Endothelial cell of umbilical vein (primary cell): ENCODE results near the gene POGLUT3. TPM values are rescaled to one million over a fixed set of nuclear protein-coding genes. Genes with fewer than 3 reads are reported as not detected.

Experiments used
- BruUV-seq: library from RNA; stranded (reverse); fragments of 400-500 nt; replicated peaks from 2 replicates; lab custom pipeline; 2021; lab: Mats Ljungman, UMichigan
- CTCF ChIA-PET: fragments of 300-600, 350-600 bp; sonication (Branson Sonifier 250); formaldehyde crosslinking; loops from one replicate; lab custom pipeline; 2021; ENCODE audit warnings: antibody characterized with exemption, inconsistent platforms; lab: Charles Lee
- POLR2A ChIA-PET: fragments of 300-600, 350-600 bp; sonication (Branson Sonifier 250); formaldehyde crosslinking; loops from one replicate; lab custom pipeline; 2021; ENCODE audit warnings: antibody characterized with exemption, inconsistent platforms; lab: Charles Lee
- DNase-seq: peaks from one replicate; pipeline ENCODE4 v3.0.0-alpha.2; 2011; ENCODE audit warnings: low read depth, low spot score
- FAIRE-seq: peaks from 2 replicates; lab custom pipeline; 2011; peaks lifted over from hg19 to GRCh38; lab: Jason Lieb, UNC
- H2AFZ ChIP-seq: 2 replicates; pipeline ENCODE4 v1.6.0; 2012; ENCODE audit warnings: low read depth, low read length, control low read depth, inconsistent platforms
- H3K27ac ChIP-seq: 2 replicates; pipeline ENCODE4 v1.5.1; 2011; ENCODE audit warnings: low read depth, mild to moderate bottlenecking, control low read depth, low read length, moderate library complexity; ENCODE audit not compliant: insufficient read depth
- H3K27me3 ChIP-seq, 2 experiments: 2 replicates each; pipeline versions ENCODE4 v1.6.0 to v1.6.1; 2011; ENCODE audit warnings: low read length in 2 of 2, mixed read lengths in 1 of 2; ENCODE audit not compliant: control insufficient read depth in 2 of 2, insufficient read depth in 2 of 2
- H3K36me3 ChIP-seq, 2 experiments: 2 replicates in 1 of 2; 3 replicates in 1 of 2; pipeline ENCODE4 v1.5.1; 2011; ENCODE audit warnings: low read length in 2 of 2, mild to moderate bottlenecking in 1 of 2, moderate library complexity in 1 of 2; ENCODE audit not compliant: control insufficient read depth in 2 of 2, insufficient read depth in 2 of 2; ENCODE audit errors: extremely low read depth in 1 of 2
- H3K4me1 ChIP-seq: 3 replicates; pipeline ENCODE4 v1.5.1; 2011; ENCODE audit warnings: mild to moderate bottlenecking, low read length; ENCODE audit not compliant: control insufficient read depth, insufficient read depth; ENCODE audit errors: extremely low read depth
- H3K4me2 ChIP-seq: 2 replicates; pipeline ENCODE4 v1.6.1; 2011; ENCODE audit warnings: low read length, control low read depth, mixed read lengths; ENCODE audit not compliant: insufficient read depth
- H3K4me3 ChIP-seq, 3 experiments: fragments of 200-600 bp in 1 of 3; sonication (generic), shearing (Covaris generic) in 1 of 3; replicated peaks in 1 of 3; 2 replicates each; pipeline ENCODE4 v1.5.1; 2011 to 2016; ENCODE audit warnings: control low read depth in 3 of 3, low read length in 3 of 3, mild to moderate bottlenecking in 2 of 3, inconsistent platforms in 1 of 3, low read depth in 1 of 3, moderate library complexity in 1 of 3; ENCODE audit not compliant: insufficient read depth in 1 of 3
- H3K79me2 ChIP-seq: 2 replicates; pipeline ENCODE4 v1.6.0; 2012; ENCODE audit warnings: low read length, inconsistent platforms; ENCODE audit not compliant: control insufficient read depth, insufficient read depth
- H3K9ac ChIP-seq: replicated peaks from 2 replicates; pipeline ENCODE3; 2011; ENCODE audit warnings: low read length, control low read depth; ENCODE audit not compliant: insufficient read depth; ENCODE audit errors: extremely low read depth
- H3K9me1 ChIP-seq: replicated peaks from 3 replicates; pipeline ENCODE4 v1.6.0; 2011; ENCODE audit warnings: mild to moderate bottlenecking, low read length; ENCODE audit not compliant: control insufficient read depth, insufficient read depth; ENCODE audit errors: extremely low read depth
- H3K9me3 ChIP-seq: replicated peaks from 2 replicates; pipeline ENCODE4 v1.5.1; 2012; ENCODE audit warnings: low read length, inconsistent platforms; ENCODE audit not compliant: control insufficient read depth, insufficient read depth
- H4K20me1 ChIP-seq: replicated peaks from 2 replicates; pipeline ENCODE3; 2011; ENCODE audit warnings: mild to moderate bottlenecking, low read length; ENCODE audit not compliant: control insufficient read depth, insufficient read depth; ENCODE audit errors: extremely low read depth
- EZH2 ChIP-seq: IDR thresholded peaks from 2 replicates; pipeline ENCODE4 v1.6.1; 2012; ENCODE audit warnings: borderline replicate concordance, low read depth, mild to moderate bottlenecking, moderate library complexity, low read length, inconsistent platforms; ENCODE audit not compliant: severe bottlenecking
- FOS ChIP-seq: IDR thresholded peaks from 2 replicates; pipeline ENCODE4 v1.6.1; 2011; ENCODE audit warnings: mild to moderate bottlenecking, low read length, moderate library complexity, borderline replicate concordance; ENCODE audit not compliant: insufficient read depth
- GATA2 ChIP-seq: IDR thresholded peaks from 2 replicates; pipeline ENCODE4 v1.7.0; 2011; ENCODE audit warnings: low read depth, mild to moderate bottlenecking, moderate library complexity, mixed read lengths, low read length; ENCODE audit not compliant: insufficient read length, insufficient read depth
- JUN ChIP-seq: IDR thresholded peaks from 2 replicates; pipeline ENCODE4 v1.6.1; 2011; ENCODE audit warnings: borderline replicate concordance, low read depth; ENCODE audit not compliant: insufficient read length, insufficient read depth
- MYC ChIP-seq: IDR thresholded peaks from one replicate; pipeline ENCODE4 v1.6.1; 2011; ENCODE audit warnings: mild to moderate bottlenecking, low read depth, low read length
- POLR2A ChIP-seq: IDR thresholded peaks from 2 replicates; pipeline ENCODE4 v1.6.1; 2012; ENCODE audit warnings: low read depth, mild to moderate bottlenecking, control low read depth, low read length
- POLR2AphosphoS5 ChIP-seq: IDR thresholded peaks from 2 replicates; pipeline ENCODE4 v1.6.1; 2012; ENCODE audit warnings: low read depth, mild to moderate bottlenecking, control low read depth, low read length, moderate library complexity; ENCODE audit not compliant: insufficient read depth
- dilution Hi-C: fragments of 300-500 bp; cut with MboI; formaldehyde crosslinking; loops from one replicate; pipeline ENCODE4 v1.15.0; 2019; ENCODE audit warnings: low sequenced_read_pairs; ENCODE audit not compliant: extremely low pct_ligation_motif_present
- intact Hi-C: fragments of 100-400 bp; cut with micrococcal nuclease; formaldehyde crosslinking; loops from one replicate; pipeline ENCODE4 v1.10.0; 2022
- polyA plus RNA-seq, 4 experiments: library from polyadenylated mRNA; depleted of rRNA in 3 of 4; stranded (reverse) in 3 of 4; unstranded in 1 of 4; fragments of >200 nt; gene quantifications; 2 replicates each; pipeline versions ENCODE4 v1.2.1 to v1.2.3, GENCODE V29; 2011 to 2012; ENCODE audit warnings: missing spikeins in 1 of 4
- total RNA-seq: library from RNA; stranded (reverse); gene quantifications from 2 replicates; pipeline ENCODE4 v1.2.3, GENCODE V29; 2021
- TF ChIP-seq, protein P1 (sequence below): IDR thresholded peaks from 2 replicates; pipeline ENCODE4 v1.6.1; 2011; ENCODE audit not compliant: insufficient read depth, insufficient read length
- TF ChIP-seq, protein P2 (sequence below), 2 donors: IDR thresholded peaks; 1 replicate in 1 of 2; 2 replicates in 1 of 2; pipeline ENCODE4 v1.5.1; 2011; ENCODE audit warnings: low read length in 2 of 2, mild to moderate bottlenecking in 2 of 2, moderate library complexity in 2 of 2, control low read depth in 1 of 2, inconsistent platforms in 1 of 2, low read depth in 1 of 2; ENCODE audit not compliant: insufficient read depth in 1 of 2; ENCODE audit errors: extremely low read depth in 1 of 2

Gene POGLUT3
- total and polyA plus RNA-seq, 2 donors (not counting 3 experiments of a cell fraction or from before 2014, with no cell fraction given) = 14.3 to 46.4 TPM

DNA sequence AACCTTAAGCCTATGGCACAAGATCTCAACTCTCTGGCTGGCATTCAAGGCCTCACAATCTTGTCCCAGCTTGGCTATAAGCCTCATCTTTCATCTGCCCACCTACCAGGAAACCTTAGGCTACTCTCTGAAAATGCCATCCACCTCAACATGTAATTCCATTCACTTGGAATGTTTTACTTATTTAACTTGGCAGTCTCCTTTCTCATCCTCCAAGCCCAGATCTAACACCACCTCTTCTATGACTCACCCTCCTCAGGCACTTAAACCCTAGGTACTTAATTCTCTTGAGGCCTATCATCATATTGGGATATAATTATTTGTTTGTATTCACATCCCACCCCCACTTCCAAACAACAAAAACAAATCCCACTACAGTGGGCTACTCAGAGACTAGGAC is 15.0 kb downstream of the POGLUT3 start:
- Histone ChIP-seq H3K9ac (no peak overlapping the region), H3K9me3 (no peaks in the 10 kb centered on the region), H3K4me1 (no peaks in the 10 kb centered on the region), H3K27me3 (no peaks in the 10 kb centered on the region), H2AFZ (no peak overlapping the region), H4K20me1 (no peaks in the 10 kb centered on the region), H3K4me2 (no peak overlapping the region), H3K36me3 (peaks cover under 1 to 2% of the 10 kb centered on the region in 2 experiments), H3K4me3 (no peak overlapping the region), H3K79me2 (no peaks in the 10 kb centered on the region), H3K9me1 (no peaks in the 10 kb centered on the region), H3K27ac (no peak overlapping the region)
- TF ChIP-seq, protein P1, sequence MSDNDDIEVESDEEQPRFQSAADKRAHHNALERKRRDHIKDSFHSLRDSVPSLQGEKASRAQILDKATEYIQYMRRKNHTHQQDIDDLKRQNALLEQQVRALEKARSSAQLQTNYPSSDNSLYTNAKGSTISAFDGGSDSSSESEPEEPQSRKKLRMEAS = no peak
- no peak for TF ChIP-seq MYC
- TF ChIP-seq, protein P2, sequence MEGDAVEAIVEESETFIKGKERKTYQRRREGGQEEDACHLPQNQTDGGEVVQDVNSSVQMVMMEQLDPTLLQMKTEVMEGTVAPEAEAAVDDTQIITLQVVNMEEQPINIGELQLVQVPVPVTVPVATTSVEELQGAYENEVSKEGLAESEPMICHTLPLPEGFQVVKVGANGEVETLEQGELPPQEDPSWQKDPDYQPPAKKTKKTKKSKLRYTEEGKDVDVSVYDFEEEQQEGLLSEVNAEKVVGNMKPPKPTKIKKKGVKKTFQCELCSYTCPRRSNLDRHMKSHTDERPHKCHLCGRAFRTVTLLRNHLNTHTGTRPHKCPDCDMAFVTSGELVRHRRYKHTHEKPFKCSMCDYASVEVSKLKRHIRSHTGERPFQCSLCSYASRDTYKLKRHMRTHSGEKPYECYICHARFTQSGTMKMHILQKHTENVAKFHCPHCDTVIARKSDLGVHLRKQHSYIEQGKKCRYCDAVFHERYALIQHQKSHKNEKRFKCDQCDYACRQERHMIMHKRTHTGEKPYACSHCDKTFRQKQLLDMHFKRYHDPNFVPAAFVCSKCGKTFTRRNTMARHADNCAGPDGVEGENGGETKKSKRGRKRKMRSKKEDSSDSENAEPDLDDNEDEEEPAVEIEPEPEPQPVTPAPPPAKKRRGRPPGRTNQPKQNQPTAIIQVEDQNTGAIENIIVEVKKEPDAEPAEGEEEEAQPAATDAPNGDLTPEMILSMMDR (IDR thresholded peaks at IDR 0.05; ENCODE audit: extremely low read depth in 1 of 2, insufficient read depth in 1 of 2, low read depth in 1 of 2, low read length in 2 of 2) = no peak
- TF ChIP-seq EZH2 = no peak
- TF ChIP-seq POLR2AphosphoS5 = no peak
- TF ChIP-seq GATA2 = no peak
- TF ChIP-seq POLR2A = no peak
- TF ChIP-seq FOS = no peak
- TF ChIP-seq JUN = no peak
- intact Hi-C loops (no loop called here), dilution Hi-C loops (no loop called here)
- POLR2A ChIA-PET = no interaction called here
- BruUV-seq = no TSS peak
- no peak for DNase-seq
- CTCF ChIA-PET = no interaction called here
- no peak for FAIRE-seq
